Adrenal gland (tissue), 12 donors: ENCODE measurements around the gene EHMT1. TPM values are rescaled to one million over a fixed set of nuclear protein-coding genes. Genes with fewer than 3 reads are reported as not detected.

Source experiments
- DNase-seq, 7 donors: peaks; one replicate each; pipeline ENCODE4 v3.0.0-alpha.2; 2019 to 2020
- H3K27ac ChIP-seq, 5 donors: fragments of 200-600 bp; sonication (generic) in 4 of 5; 1 replicate in 3 of 5; 2 replicates in 2 of 5; pipeline versions ENCODE4 v1.5.1 to v1.8.0; 2016 to 2020; ENCODE audit warnings: mild to moderate bottlenecking in 1 of 5
- H3K27me3 ChIP-seq: fragments of 200-600 bp; 2 replicates; pipeline ENCODE4 v1.8.0; 2021
- H3K36me3 ChIP-seq, 2 donors: fragments of 200-600 bp; replicated peaks in 1 of 2; 1 replicate in 1 of 2; 2 replicates in 1 of 2; pipeline versions ENCODE4 v1.5.1 to v1.8.0; 2018 to 2022
- H3K4me1 ChIP-seq, 2 donors: fragments of 200-600 bp; replicated peaks in 1 of 2; 1 replicate in 1 of 2; 2 replicates in 1 of 2; pipeline versions ENCODE4 v1.5.1 to v1.8.0; 2018 to 2021
- H3K4me3 ChIP-seq, 4 donors: fragments of 200-600 bp; sonication (generic) in 3 of 4; one replicate each; pipeline ENCODE4 v1.5.1; 2016 to 2018
- H3K9me3 ChIP-seq, 3 donors: fragments of 200-600 bp; sonication (generic) in 1 of 3; replicated peaks in 1 of 3; 1 replicate in 2 of 3; 2 replicates in 1 of 3; pipeline versions ENCODE4 v1.5.1 to v1.8.0; 2016 to 2021
- POLR2A ChIP-seq, 2 donors: fragments of 450-650 bp; IDR thresholded peaks; one replicate each; pipeline ENCODE4 v1.6.1; 2017; ENCODE audit warnings: antibody characterized with exemption in 2 of 2, mild to moderate bottlenecking in 2 of 2, moderate library complexity in 1 of 2
- WGBS, 4 donors: extraction: QIAGEN DNeasy Blood & Tissue Kit in 2 of 4; methylation state at CpG; one replicate each; pipeline versions ENCODE4 v1.1.5 to v1.1.7; 2013 to 2017; 5-methylcytosine and 5-hydroxymethylcytosine counted together
- intact Hi-C, 2 donors: fragments of 100-400 bp; cut with DNase I; formaldehyde crosslinking; loops; one replicate each; pipeline versions ENCODE4 v1.14.1 to v1.15.0; 2022 to 2023
- polyA plus RNA-seq, 3 donors: library from polyadenylated mRNA; stranded (reverse); fragments of 200-250 nt in 2 of 3; fragments of 350-450 nt in 1 of 3; fragmentation: Illumina TruSeq in 1 of 3; extraction: RNeasy Lipid Tissue Mini Kit (QIAGEN cat#74804) in 1 of 3; gene quantifications; one replicate each; pipeline ENCODE4 v1.2.3, GENCODE V29; 2013 to 2014
- total RNA-seq, 9 donors: library from RNA; depleted of rRNA in 4 of 9; stranded (reverse); fragments of >200 nt in 4 of 9; fragments of 120-200 nt in 1 of 9; fragmentation: NEBNext Ultra II Directional in 1 of 9; extraction: Animal tissue kit (Norgen Biotek cat#: 25700) in 1 of 9; gene quantifications; one replicate each; pipeline versions ENCODE4 v1.1.0 to v1.2.4, GENCODE V29; 2013 to 2023
- TF ChIP-seq, protein P1 (sequence below), 6 experiments: fragments of 450-650 bp in 4 of 6; fragments of 200-600 bp in 2 of 6; sonication (generic) in 1 of 6; IDR thresholded peaks; 1 replicate in 5 of 6; 2 replicates in 1 of 6; pipeline versions ENCODE4 v1.5.1 to v1.8.0; 2016 to 2021; ENCODE audit warnings: antibody characterized with exemption in 6 of 6, mild to moderate bottlenecking in 2 of 6, moderate library complexity in 1 of 6
- donor health status: healthy with polysubstance abuse.
- donor health status: Bipolar disorder and iron deficiency.
- donor health status: DM: yes; HTN: yes; CAD: no.
- donor health status: DM: no; HTN: no; CAD: no.
- donor health status: DM: no; HTN: no; CAD: no.
- donor health status: DM: yes; HTN: yes; CAD: no.

EHMT1 gene
- total and polyA plus RNA-seq, 12 donors, result 42.0 to 171 (median 71.0) TPM

DNA sequence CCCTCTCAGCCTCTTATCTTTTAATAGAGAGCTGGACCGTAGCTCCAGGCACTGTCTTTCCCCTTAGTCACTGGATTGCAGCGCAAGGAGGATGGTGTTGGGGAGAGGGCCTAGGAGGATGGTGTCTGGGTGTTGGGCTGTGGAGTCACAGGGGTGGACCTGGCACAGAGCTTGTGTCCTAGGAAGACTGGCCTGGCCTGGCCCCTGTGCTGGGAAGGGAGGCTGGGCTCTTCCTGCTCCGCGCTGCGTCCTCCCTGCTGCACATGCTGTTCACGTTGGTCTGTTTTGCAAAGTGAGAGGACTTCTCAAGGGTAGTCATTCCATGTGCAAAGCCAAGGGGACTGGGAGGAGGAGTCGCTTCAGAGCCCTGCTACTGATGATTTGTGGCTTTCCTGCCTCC lies 123.9 kb downstream of the EHMT1 start:
- TF ChIP-seq POLR2A (IDR thresholded peaks at IDR 0.05), result no peak
- TF ChIP-seq, protein P1, sequence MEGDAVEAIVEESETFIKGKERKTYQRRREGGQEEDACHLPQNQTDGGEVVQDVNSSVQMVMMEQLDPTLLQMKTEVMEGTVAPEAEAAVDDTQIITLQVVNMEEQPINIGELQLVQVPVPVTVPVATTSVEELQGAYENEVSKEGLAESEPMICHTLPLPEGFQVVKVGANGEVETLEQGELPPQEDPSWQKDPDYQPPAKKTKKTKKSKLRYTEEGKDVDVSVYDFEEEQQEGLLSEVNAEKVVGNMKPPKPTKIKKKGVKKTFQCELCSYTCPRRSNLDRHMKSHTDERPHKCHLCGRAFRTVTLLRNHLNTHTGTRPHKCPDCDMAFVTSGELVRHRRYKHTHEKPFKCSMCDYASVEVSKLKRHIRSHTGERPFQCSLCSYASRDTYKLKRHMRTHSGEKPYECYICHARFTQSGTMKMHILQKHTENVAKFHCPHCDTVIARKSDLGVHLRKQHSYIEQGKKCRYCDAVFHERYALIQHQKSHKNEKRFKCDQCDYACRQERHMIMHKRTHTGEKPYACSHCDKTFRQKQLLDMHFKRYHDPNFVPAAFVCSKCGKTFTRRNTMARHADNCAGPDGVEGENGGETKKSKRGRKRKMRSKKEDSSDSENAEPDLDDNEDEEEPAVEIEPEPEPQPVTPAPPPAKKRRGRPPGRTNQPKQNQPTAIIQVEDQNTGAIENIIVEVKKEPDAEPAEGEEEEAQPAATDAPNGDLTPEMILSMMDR (IDR thresholded peaks at IDR 0.05), result no peak
- Histone ChIP-seq H3K4me3 (no peak overlapping the region), H3K9me3 (no peaks in the 10 kb centered on the region), H3K27me3 (no peaks in the 10 kb centered on the region), H3K27ac (peak overlapping the region in 1 of 5 donors; percentile 26), H3K4me1 (peaks cover 0 to 14% of the 10 kb centered on the region in 2 donors), H3K36me3 (peaks cover 0 to 20% of the 10 kb centered on the region in 2 donors)
- 71 to 86% (median 75%) methylated on average over 7 of the region's 7 CpGs for WGBS, 4 donors
- intact Hi-C loops, result no loop called here
- DNase-seq, result no peak

DNA sequence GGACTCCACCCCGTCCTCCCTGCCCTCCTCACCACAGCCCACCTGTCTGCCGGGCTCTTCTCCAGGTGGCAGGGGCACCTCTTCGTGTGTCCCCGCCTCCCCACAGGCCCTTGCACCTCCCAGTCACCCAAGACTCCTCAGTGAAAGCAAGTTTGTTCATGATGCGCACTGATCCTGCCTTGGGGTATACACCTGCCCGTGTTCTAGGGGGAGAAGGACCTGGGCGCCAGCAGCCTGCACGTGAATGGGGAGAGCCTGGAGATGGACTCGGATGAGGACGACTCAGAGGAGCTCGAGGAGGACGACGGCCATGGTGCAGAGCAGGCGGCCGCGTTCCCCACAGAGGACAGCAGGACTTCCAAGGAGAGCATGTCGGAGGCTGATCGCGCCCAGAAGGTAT lies 124.9 kb downstream of the EHMT1 start:
- no peaks in the 10 kb centered on the region for H3K9me3 ChIP-seq
- intact Hi-C loops, result no loop called here
- no peaks in the 10 kb centered on the region for H3K27me3 ChIP-seq
- peaks cover 0 to 14% of the 10 kb centered on the region in 2 donors for H3K4me1 ChIP-seq
- 89 to 95% (median 94%) methylated on average over 15 to 19 of the region's 19 CpGs for WGBS, 4 donors
- no peak overlapping the region for H3K4me3 ChIP-seq
- no peak for DNase-seq
- TF ChIP-seq, protein P1 (IDR thresholded peaks at IDR 0.05), result no peak
- TF ChIP-seq POLR2A (IDR thresholded peaks at IDR 0.05), result no peak
- no peak overlapping the region for H3K27ac ChIP-seq
- peaks cover 0 to 20% of the 10 kb centered on the region in 2 donors for H3K36me3 ChIP-seq

DNA sequence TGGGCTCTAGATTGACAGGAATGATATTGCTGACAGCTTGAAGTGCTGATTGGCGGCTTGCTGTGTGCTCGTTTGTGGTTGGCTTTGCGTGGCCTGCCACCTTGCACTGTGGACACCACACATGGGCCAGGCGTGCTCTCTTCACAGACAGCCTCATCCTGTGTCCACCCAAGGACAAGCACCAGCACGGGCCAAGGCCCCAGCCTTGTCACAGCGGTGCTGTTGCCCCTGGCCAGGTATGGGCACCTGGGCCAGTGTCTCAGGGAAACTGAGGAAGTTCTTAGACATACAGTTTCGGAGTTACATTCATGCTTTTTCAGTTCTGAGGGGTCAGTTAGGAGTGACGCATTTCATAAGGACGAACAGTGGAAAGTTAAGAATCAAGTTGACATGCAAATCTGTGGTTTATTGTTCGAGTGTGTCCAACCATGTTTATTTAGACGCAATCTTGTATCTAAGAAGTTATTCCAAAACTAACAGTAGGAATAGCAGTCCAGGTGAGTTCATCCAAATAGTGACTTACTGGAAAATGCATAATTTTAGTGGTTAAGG lies 125.9 kb downstream of the EHMT1 start:
- DNase-seq, result peak in 1 of 7 donors; percentile 45
- Histone ChIP-seq H3K9me3 (no peaks in the 10 kb centered on the region), H3K4me3 (no peak overlapping the region), H3K4me1 (peaks cover 0 to 20% of the 10 kb centered on the region in 2 donors), H3K36me3 (peaks cover 0 to 20% of the 10 kb centered on the region in 2 donors), H3K27ac (no peak overlapping the region), H3K27me3 (no peaks in the 10 kb centered on the region)
- TF ChIP-seq, protein P1 (IDR thresholded peaks at IDR 0.05), result no peak
- no peak for TF ChIP-seq POLR2A (IDR thresholded peaks at IDR 0.05)
- intact Hi-C loops, result no loop called here
- WGBS, 4 donors, result 84 to 89% (median 88%) methylated on average over 9 to 11 of the region's 11 CpGs

DNA sequence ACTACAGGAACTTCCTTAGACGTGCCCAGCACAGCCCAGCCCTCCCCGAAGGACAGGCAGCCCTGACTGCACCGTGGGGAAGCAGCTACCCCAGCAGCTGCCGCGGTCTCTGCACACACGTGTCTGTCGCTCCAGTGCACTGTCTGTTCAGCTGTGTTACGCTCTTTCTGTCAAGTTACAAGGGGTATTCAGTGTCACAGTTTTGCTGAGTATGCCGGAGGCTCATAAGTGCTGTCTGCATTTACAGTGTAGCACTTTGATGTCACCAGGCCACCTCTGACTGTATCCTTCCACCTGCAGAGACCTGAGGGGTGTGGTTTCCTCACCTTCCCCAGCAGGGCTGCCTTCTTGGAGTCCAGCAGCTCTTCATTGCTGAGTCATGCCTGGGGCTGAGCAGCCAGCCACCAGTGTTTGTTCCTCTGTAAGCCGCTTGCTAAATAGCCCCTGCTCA lies 126.8 kb downstream of the EHMT1 start:
- intact Hi-C loops, result no loop called here
- 41 to 52% (median 46%) methylated on average over 10 of the region's 10 CpGs for WGBS, 4 donors
- Histone ChIP-seq H3K4me3 (no peak overlapping the region), H3K27me3 (no peaks in the 10 kb centered on the region), H3K36me3 (peaks cover 0 to 20% of the 10 kb centered on the region in 2 donors), H3K27ac (peak overlapping the region in 2 of 5 donors; percentile 40 to 56), H3K9me3 (no peaks in the 10 kb centered on the region), H3K4me1 (peaks cover 0 to 24% of the 10 kb centered on the region in 2 donors)
- TF ChIP-seq, protein P1 (IDR thresholded peaks at IDR 0.05), result no peak
- TF ChIP-seq POLR2A (IDR thresholded peaks at IDR 0.05), result no peak
- peak in 5 of 7 donors; percentile 40 to 73 (median 59) for DNase-seq
